Transverse colon (tissue), 4 donors: Measurements from ENCODE around the gene DNAJA2. TPM values are rescaled to one million over a fixed set of nuclear protein-coding genes. Genes with fewer than 3 reads are reported as not detected.

Experiments used
- DNase-seq: peaks from one replicate; pipeline ENCODE4 v3.0.0-alpha.2; 2019
- H3K27ac ChIP-seq, 4 donors: fragments of 200-600 bp; sonication (generic); 2 replicates each; pipeline ENCODE4 v1.5.1; 2016 to 2018; ENCODE audit warnings: inconsistent platforms in 4 of 4
- H3K27me3 ChIP-seq: fragments of 200-600 bp; sonication (generic); 2 replicates; pipeline ENCODE4 v1.5.1; 2017; ENCODE audit warnings: inconsistent platforms
- H3K36me3 ChIP-seq, 4 donors: fragments of 200-600 bp; sonication (generic); 2 replicates each; pipeline ENCODE4 v1.5.1; 2017 to 2019; ENCODE audit warnings: inconsistent platforms in 4 of 4
- H3K4me1 ChIP-seq, 4 donors: fragments of 200-600 bp; sonication (generic); 2 replicates each; pipeline ENCODE4 v1.5.1; 2017 to 2020; ENCODE audit warnings: inconsistent platforms in 4 of 4
- H3K4me3 ChIP-seq, 4 donors: fragments of 200-600 bp; sonication (generic); 1 replicate in 1 of 4; 2 replicates in 3 of 4; pipeline versions ENCODE4 v1.5.1 to v1.6.1; 2017 to 2019; ENCODE audit warnings: inconsistent platforms in 4 of 4
- H3K9me3 ChIP-seq, 2 donors: fragments of 200-600 bp; sonication (generic); 2 replicates each; pipeline ENCODE4 v1.5.1; 2017 to 2019; ENCODE audit warnings: inconsistent platforms in 2 of 2
- CTCF ChIP-seq, 5 experiments: fragments of 200-600 bp in 3 of 5; fragments of 450-650 bp in 2 of 5; sonication (generic) in 3 of 5; IDR thresholded peaks; 1 replicate in 2 of 5; 2 replicates in 3 of 5; pipeline ENCODE4 v1.5.1; 2016 to 2017; ENCODE audit warnings: antibody characterized with exemption in 5 of 5, inconsistent platforms in 3 of 5, mild to moderate bottlenecking in 2 of 5, moderate library complexity in 1 of 5
- EP300 ChIP-seq: sonication (generic); formaldehyde crosslinking; IDR thresholded peaks from one replicate; pipeline ENCODE4 v1.6.1; 2017; ENCODE audit warnings: antibody characterized with exemption, low read depth
- POLR2A ChIP-seq: fragments of 450-650 bp; IDR thresholded peaks from one replicate; pipeline ENCODE4 v1.6.1; 2016; ENCODE audit warnings: antibody characterized with exemption, mild to moderate bottlenecking, moderate library complexity
- POLR2AphosphoS5 ChIP-seq, 3 donors: sonication (generic); formaldehyde crosslinking; IDR thresholded peaks; one replicate each; pipeline ENCODE4 v1.6.1; 2016; ENCODE audit warnings: antibody characterized with exemption in 3 of 3
- WGBS, 2 donors: methylation state at CpG; one replicate each; pipeline ENCODE4 v1.1.5; 2018; ENCODE audit warnings: low coverage in 1 of 2; 5-methylcytosine and 5-hydroxymethylcytosine counted together
- in situ Hi-C, 4 donors: fragments of 200-750 bp; cut with MboI; loops; one replicate each; pipeline versions ENCODE4 v1.15.0 to v1.15.1; 2017; ENCODE audit warnings: low sequenced_read_pairs in 3 of 4, low pct_ligation_motif_present in 1 of 4, low pct_unique_long_range_greater_than_20kb in 1 of 4
- intact Hi-C: fragments of 100-400 bp; cut with DNase I; formaldehyde crosslinking; loops from one replicate; pipeline ENCODE4 v1.15.1; 2023; ENCODE audit warnings: low total_unique reads
- total RNA-seq, 4 donors: library from RNA; depleted of rRNA; stranded (reverse); fragments of >200 nt; gene quantifications; one replicate each; pipeline ENCODE4 v1.1.0, GENCODE V29; 2016

The DNAJA2 gene
- total RNA-seq, result 10 to 100 TPM; 17.1 to 53.2 (median 39.2) TPM

- 0% methylated on average over 34 of the region's 86 CpGs; no CpG with 5 or more reads in 1 of the 2 donors for WGBS, 2 donors
- peak; percentile 94 for DNase-seq
- Histone ChIP-seq H3K4me3 (peak within 1 kb of the TSS; percentile 75 to 93 (median 86)), H3K4me1 (peaks cover 0 to 47% (median 19%) of the 10 kb centered on the region in 4 donors), H3K27ac (peak within 1 kb of the TSS; percentile 98 to 100 (median 98)), H3K27me3 (no peaks in the 10 kb centered on the region), H3K36me3 (peaks cover 0 to 16% (median 3%) of the 10 kb centered on the region in 4 donors), H3K9me3 (no peaks in the 10 kb centered on the region)
- in situ Hi-C loops (no loop called here), intact Hi-C loops (no loop called here)
- no peak for TF ChIP-seq EP300
- TF ChIP-seq POLR2AphosphoS5 (IDR thresholded peaks at IDR 0.05), result peak; percentile 86 to 94 (median 92)
- no peak for TF ChIP-seq CTCF (IDR thresholded peaks at IDR 0.05)
- peak; percentile 93 for TF ChIP-seq POLR2A
Measured at GRCh38 chr16:46973207-46973995, at the start of gene DNAJA2. DNAJA2 (minus strand) TSS chr16:46973674; CDS start chr16:46973572, 102 bp downstream.

- intact Hi-C loops, result no loop called here
- in situ Hi-C loops, result no loop called here
- TF ChIP-seq EP300, result no peak
- TF ChIP-seq CTCF (IDR thresholded peaks at IDR 0.05), result no peak
- TF ChIP-seq POLR2A, result no peak
- no peak for TF ChIP-seq POLR2AphosphoS5 (IDR thresholded peaks at IDR 0.05)
- Histone ChIP-seq H3K4me1 (no peaks in the 10 kb centered on the region), H3K4me3 (no peak overlapping the region), H3K9me3 (no peaks in the 10 kb centered on the region), H3K27ac (no peak overlapping the region), H3K27me3 (peaks cover 3% of the 10 kb centered on the region), H3K36me3 (no peaks in the 10 kb centered on the region)
- DNase-seq, result no peak
- WGBS, 2 donors, result 65 to 69% methylated on average over 2 of the region's 2 CpGs
Measured at GRCh38 chr16:47019568-47019967, 46.1 kb upstream of the DNAJA2 start.

DNA sequence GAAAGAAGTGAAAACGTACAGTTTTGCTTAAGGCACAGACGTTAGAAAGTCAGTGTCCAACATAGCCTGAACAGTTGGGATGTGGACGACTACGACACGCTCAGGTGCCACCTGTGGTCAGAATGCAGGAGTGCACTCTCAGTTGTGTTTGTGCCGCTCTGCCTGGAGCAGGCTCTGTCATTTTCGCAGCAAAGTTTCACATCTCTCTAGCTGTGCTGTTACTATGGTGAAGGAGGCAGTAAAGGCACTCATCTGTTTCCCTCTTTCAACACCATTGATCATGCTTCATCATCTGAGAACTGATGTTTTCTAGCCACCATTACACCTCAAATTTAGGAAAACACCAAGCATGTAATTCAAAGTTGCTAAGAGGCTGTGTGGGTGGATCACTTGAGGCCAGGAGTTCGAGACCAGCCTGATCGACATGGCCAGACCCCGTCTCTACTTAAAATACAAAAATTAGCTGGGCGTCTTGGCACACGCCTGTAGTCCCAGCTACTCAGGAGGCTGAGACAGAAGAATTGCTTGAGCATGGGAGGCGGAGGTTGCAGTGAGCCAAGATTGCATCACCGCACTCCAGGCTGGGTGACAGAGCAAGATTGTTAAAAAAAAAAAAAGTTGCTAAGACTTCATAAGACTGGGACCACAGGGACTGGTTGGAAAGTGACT lies 44.9 kb upstream of the DNAJA2 start:
- no peaks in the 10 kb centered on the region for H3K4me1 ChIP-seq
- intact Hi-C loops, result no loop called here
- no peak overlapping the region for H3K27ac ChIP-seq
- H3K9me3 ChIP-seq, result no peaks in the 10 kb centered on the region
- peak; percentile 66 for DNase-seq
- in situ Hi-C loops, result no loop called here
- 4 to 42% methylated on average over 5 to 14 of the region's 14 CpGs for WGBS, 2 donors
- no peak overlapping the region for H3K4me3 ChIP-seq
- H3K27me3 ChIP-seq, result peaks cover 3% of the 10 kb centered on the region
- TF ChIP-seq POLR2AphosphoS5 (IDR thresholded peaks at IDR 0.05) (no peak), POLR2A (no peak), CTCF (IDR thresholded peaks at IDR 0.05) (peak; percentile 36 to 54 (median 47)), EP300 (no peak)
- no peaks in the 10 kb centered on the region for H3K36me3 ChIP-seq

DNA sequence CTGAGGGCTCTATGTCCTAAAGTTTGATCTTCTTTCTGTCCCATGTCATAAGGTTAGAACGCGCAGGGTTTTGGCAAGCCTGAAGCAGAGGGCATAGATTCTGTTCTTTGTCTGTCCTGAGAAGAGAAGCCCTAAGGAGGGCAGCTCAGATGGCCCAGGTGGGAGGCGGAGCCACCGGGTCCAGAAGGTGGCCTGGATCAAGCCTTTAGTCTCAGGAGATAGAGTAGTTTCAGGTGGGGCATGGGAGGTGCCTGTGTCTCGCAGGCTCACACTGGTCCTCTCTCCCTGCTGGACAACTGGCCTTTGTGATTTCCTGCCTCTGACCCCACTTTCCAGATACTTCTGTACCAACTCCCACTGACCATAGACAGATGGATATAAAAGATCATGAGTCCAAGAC lies 44.2 kb upstream of the DNAJA2 start:
- in situ Hi-C loops (no loop called here), intact Hi-C loops (no loop called here)
- H3K9me3 ChIP-seq, result no peaks in the 10 kb centered on the region
- H3K27ac ChIP-seq, result no peak overlapping the region
- WGBS, 2 donors, result 80% methylated on average over 5 of the region's 5 CpGs; no CpG with 5 or more reads in 1 of the 2 donors
- no peak for TF ChIP-seq POLR2AphosphoS5 (IDR thresholded peaks at IDR 0.05)
- no peak for TF ChIP-seq EP300
- TF ChIP-seq CTCF (IDR thresholded peaks at IDR 0.05), result no peak
- no peak for TF ChIP-seq POLR2A
- no peaks in the 10 kb centered on the region for H3K4me1 ChIP-seq
- peaks cover 3% of the 10 kb centered on the region for H3K27me3 ChIP-seq
- H3K36me3 ChIP-seq, result no peaks in the 10 kb centered on the region
- H3K4me3 ChIP-seq, result no peak overlapping the region
- no peak for DNase-seq
